MM.1S (cell line): Measurements from ENCODE around the gene LYRM9.
"Not testable (repeated sequence)": the region's sequence is repeated elsewhere in the genome, so short reads cannot be mapped to it uniquely, and the experiment has no call there.

Experiments used
- DNase-seq: peaks from one replicate; pipeline ENCODE4 v3.0.0-alpha.2; 2015
- H2AFZ ChIP-seq: fragments of 300-600 bp; sonication (generic); 2 replicates; pipeline ENCODE4 v1.6.0; 2016; ENCODE audit warnings: antibody characterized with exemption, low read length
- H3F3A ChIP-seq: fragments of 300-600 bp; sonication (generic); 2 replicates; pipeline ENCODE4 v1.6.1; 2016; ENCODE audit warnings: mild to moderate bottlenecking, antibody characterized with exemption, low read length, moderate library complexity, mixed read lengths; ENCODE audit not compliant: insufficient read depth
- H3K27ac ChIP-seq: fragments of 300-600 bp; sonication (generic); 2 replicates; pipeline ENCODE4 v1.5.1; 2016; ENCODE audit warnings: mild to moderate bottlenecking, low read length
- H3K27me3 ChIP-seq: fragments of 300-600 bp; sonication (generic); replicated peaks from 2 replicates; pipeline ENCODE4 v1.6.0; 2016; ENCODE audit warnings: low read length; ENCODE audit not compliant: insufficient read depth
- H3K36me3 ChIP-seq: fragments of 300-600 bp; sonication (generic); replicated peaks from 2 replicates; pipeline ENCODE4 v1.6.1; 2016; ENCODE audit warnings: mild to moderate bottlenecking, low read length, mixed read lengths; ENCODE audit not compliant: insufficient read depth
- H3K4me1 ChIP-seq: fragments of 300-600 bp; sonication (generic); 2 replicates; pipeline ENCODE4 v1.6.1; 2016; ENCODE audit warnings: low read length, mixed read lengths
- H3K4me2 ChIP-seq: fragments of 300-600 bp; sonication (generic); 2 replicates; pipeline ENCODE4 v1.6.0; 2016; ENCODE audit warnings: low read depth, low read length
- H3K4me3 ChIP-seq: fragments of 300-600 bp; sonication (generic); 2 replicates; pipeline ENCODE4 v1.5.1; 2016; ENCODE audit warnings: low read length, mixed read lengths
- H3K79me2 ChIP-seq: fragments of 300-600 bp; sonication (generic); 2 replicates; pipeline ENCODE4 v1.6.1; 2016; ENCODE audit warnings: mixed run types, low read length, mixed read lengths
- H3K9ac ChIP-seq: fragments of 300-600 bp; sonication (generic); 2 replicates; pipeline ENCODE4 v1.6.1; 2016; ENCODE audit warnings: low read length, mixed read lengths
- H3K9me2 ChIP-seq: fragments of 300-600 bp; sonication (generic); replicated peaks from 2 replicates; pipeline ENCODE4 v1.6.1; 2016; ENCODE audit warnings: mild to moderate bottlenecking, low read length, mixed read lengths; ENCODE audit not compliant: insufficient read depth
- H3K9me3 ChIP-seq: fragments of 300-600 bp; sonication (generic); replicated peaks from 2 replicates; pipeline ENCODE4 v1.6.1; 2016; ENCODE audit warnings: mild to moderate bottlenecking, low read length, mixed read lengths; ENCODE audit not compliant: insufficient read depth
- H4K20me1 ChIP-seq: fragments of 300-600 bp; sonication (generic); 2 replicates; pipeline ENCODE4 v1.6.1; 2016; ENCODE audit warnings: mild to moderate bottlenecking, low read length, moderate library complexity, mixed read lengths; ENCODE audit not compliant: insufficient read depth
- CTCF ChIP-seq: fragments of 300-600 bp; sonication (generic); IDR thresholded peaks from 2 replicates; pipeline ENCODE4 v1.5.1; 2016; ENCODE audit warnings: antibody characterized with exemption, low read length, mixed read lengths
- EZH2 ChIP-seq: fragments of 300-600 bp; sonication (generic); optimal IDR thresholded peaks from 2 replicates; pipeline ENCODE3; 2017; ENCODE audit warnings: low read depth, mild to moderate bottlenecking, antibody characterized with exemption, low read length, mixed read lengths
- EZH2phosphoT487 ChIP-seq: fragments of 300-600 bp; sonication (generic); IDR thresholded peaks from 2 replicates; pipeline ENCODE4 v1.6.1; 2018; ENCODE audit warnings: antibody characterized with exemption, low read length

The LYRM9 gene

GRCh38 chr17:27849474-27850185, 43.5 kb downstream of the LYRM9 start:
- Histone ChIP-seq H3K9me3 (no peaks in the 10 kb centered on the region), H3K4me3 (no peak overlapping the region), H3K36me3 (no peaks in the 10 kb centered on the region), H3K27ac (no peak overlapping the region), H3K9ac (no peak overlapping the region), H2AFZ (no peak overlapping the region), H3K27me3 (no peaks in the 10 kb centered on the region), H3K4me2 (no peak overlapping the region), H3K9me2 (no peaks in the 10 kb centered on the region), H4K20me1 (no peaks in the 10 kb centered on the region), H3F3A (no peaks in the 10 kb centered on the region), H3K79me2 (no peaks in the 10 kb centered on the region), H3K4me1 (no peaks in the 10 kb centered on the region)
- TF ChIP-seq EZH2phosphoT487, result no peak
- TF ChIP-seq EZH2, result no peak
- no peak for TF ChIP-seq CTCF
- no peak for DNase-seq

GRCh38 chr17:27848931-27849330, 44.2 kb downstream of the LYRM9 start:
- Histone ChIP-seq H3K79me2 (no peaks in the 10 kb centered on the region), H3K9ac (no peak overlapping the region), H3K4me2 (no peak overlapping the region), H2AFZ (no peak overlapping the region), H3K27me3 (no peaks in the 10 kb centered on the region), H3K4me3 (no peak overlapping the region), H3K4me1 (no peaks in the 10 kb centered on the region), H3F3A (no peaks in the 10 kb centered on the region), H4K20me1 (no peaks in the 10 kb centered on the region), H3K27ac (no peak overlapping the region), H3K9me3 (no peaks in the 10 kb centered on the region), H3K9me2 (no peaks in the 10 kb centered on the region), H3K36me3 (no peaks in the 10 kb centered on the region)
- no peak for DNase-seq
- TF ChIP-seq CTCF (no peak), EZH2phosphoT487 (no peak), EZH2 (no peak)

GRCh38 chr17:27846808-27847307, 46.3 kb downstream of the LYRM9 start:
- H4K20me1 ChIP-seq, DNase-seq, H3K9me2 ChIP-seq, H3K27ac ChIP-seq, H3K4me1 ChIP-seq, H3F3A ChIP-seq, H2AFZ ChIP-seq, H3K36me3 ChIP-seq, H3K4me2 ChIP-seq, H3K27me3 ChIP-seq, H3K9me3 ChIP-seq, H3K79me2 ChIP-seq, H3K9ac ChIP-seq, H3K4me3 ChIP-seq: not testable (repeated sequence)

- Histone ChIP-seq H3K36me3 (no peaks in the 10 kb centered on the region), H3K4me3 (no peak overlapping the region), H3K9me3 (no peaks in the 10 kb centered on the region), H3K4me1 (no peaks in the 10 kb centered on the region), H3K4me2 (no peak overlapping the region), H3K9me2 (no peaks in the 10 kb centered on the region), H3F3A (no peaks in the 10 kb centered on the region), H3K79me2 (no peaks in the 10 kb centered on the region), H2AFZ (no peak overlapping the region), H3K9ac (no peak overlapping the region), H3K27ac (no peak overlapping the region), H3K27me3 (no peaks in the 10 kb centered on the region), H4K20me1 (no peaks in the 10 kb centered on the region)
- DNase-seq, result no peak
- TF ChIP-seq EZH2 (no peak), EZH2phosphoT487 (no peak), CTCF (no peak)
These were observed 47.0 kb downstream of the LYRM9 start for GRCh38 chr17:27846042-27846655.
